HEK293 (cell line): ENCODE results near the gene FAAH2.

Experiments used
- ELK4 ChIP-seq: IDR thresholded peaks from 2 replicates; pipeline ENCODE4 v1.6.1; 2011; ENCODE audit warnings: mild to moderate bottlenecking, low read depth, low read length, borderline replicate concordance
- ZFP3 ChIP-seq: fragments of 450-650 bp; formaldehyde crosslinking; IDR thresholded peaks from 2 replicates; pipeline ENCODE4 v1.5.1; 2016; ENCODE audit warnings: low read depth, missing biosample characterization, missing genetic modification characterization
- ZNF2 ChIP-seq: fragments of 450-650 bp; formaldehyde crosslinking; IDR thresholded peaks from 2 replicates; pipeline ENCODE4 v1.5.1; 2016; ENCODE audit warnings: missing biosample characterization, missing genetic modification characterization
- ZNF354C ChIP-seq: fragments of 450-650 bp; formaldehyde crosslinking; IDR thresholded peaks from 2 replicates; pipeline ENCODE4 v1.5.1; 2016; ENCODE audit warnings: missing biosample characterization, missing genetic modification characterization, low read depth, borderline replicate concordance
- ZNF623 ChIP-seq: fragments of 450-650 bp; formaldehyde crosslinking; IDR thresholded peaks from 2 replicates; pipeline ENCODE4 v1.5.1; 2016; ENCODE audit warnings: missing biosample characterization, missing genetic modification characterization
- ZNF776 ChIP-seq: fragments of 450-650 bp; formaldehyde crosslinking; IDR thresholded peaks from 2 replicates; pipeline ENCODE4 v1.5.0; 2017; ENCODE audit warnings: missing biosample characterization, missing genetic modification characterization, borderline replicate concordance
- ZSCAN30 ChIP-seq: fragments of 450-650 bp; IDR thresholded peaks from 2 replicates; pipeline ENCODE4 v1.5.1; 2018; ENCODE audit warnings: missing biosample characterization, mild to moderate bottlenecking, missing genetic modification characterization, moderate library complexity
- TF ChIP-seq, protein P1 (sequence below): fragments of 450-650 bp; formaldehyde crosslinking; IDR thresholded peaks from 2 replicates; pipeline ENCODE4 v1.5.1; 2016; ENCODE audit warnings: missing biosample characterization, missing genetic modification characterization

GRCh38 chrX:57364145-57364544 lies 77.6 kb downstream of the FAAH2 start:
- TF ChIP-seq ZFP3 (tag by site-specific recombination) (no peak), ZNF2 (tag by site-specific recombination) (no peak), ZNF623 (no peak), ZSCAN30 (tag by site-specific recombination) (no peak), ZNF354C (tag by site-specific recombination) (no peak), ZNF776 (no peak), ELK4 (no peak)
- TF ChIP-seq, protein P1, sequence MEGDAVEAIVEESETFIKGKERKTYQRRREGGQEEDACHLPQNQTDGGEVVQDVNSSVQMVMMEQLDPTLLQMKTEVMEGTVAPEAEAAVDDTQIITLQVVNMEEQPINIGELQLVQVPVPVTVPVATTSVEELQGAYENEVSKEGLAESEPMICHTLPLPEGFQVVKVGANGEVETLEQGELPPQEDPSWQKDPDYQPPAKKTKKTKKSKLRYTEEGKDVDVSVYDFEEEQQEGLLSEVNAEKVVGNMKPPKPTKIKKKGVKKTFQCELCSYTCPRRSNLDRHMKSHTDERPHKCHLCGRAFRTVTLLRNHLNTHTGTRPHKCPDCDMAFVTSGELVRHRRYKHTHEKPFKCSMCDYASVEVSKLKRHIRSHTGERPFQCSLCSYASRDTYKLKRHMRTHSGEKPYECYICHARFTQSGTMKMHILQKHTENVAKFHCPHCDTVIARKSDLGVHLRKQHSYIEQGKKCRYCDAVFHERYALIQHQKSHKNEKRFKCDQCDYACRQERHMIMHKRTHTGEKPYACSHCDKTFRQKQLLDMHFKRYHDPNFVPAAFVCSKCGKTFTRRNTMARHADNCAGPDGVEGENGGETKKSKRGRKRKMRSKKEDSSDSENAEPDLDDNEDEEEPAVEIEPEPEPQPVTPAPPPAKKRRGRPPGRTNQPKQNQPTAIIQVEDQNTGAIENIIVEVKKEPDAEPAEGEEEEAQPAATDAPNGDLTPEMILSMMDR, result no peak
